ENCODE measurements around the gene PGAP3. TPM values are rescaled to one million over a fixed set of nuclear protein-coding genes. Genes with fewer than 3 reads are reported as not detected.

PGAP3 gene
- total RNA-seq, 1 donor from 2014 or later, result 3.9 TPM

DNA sequence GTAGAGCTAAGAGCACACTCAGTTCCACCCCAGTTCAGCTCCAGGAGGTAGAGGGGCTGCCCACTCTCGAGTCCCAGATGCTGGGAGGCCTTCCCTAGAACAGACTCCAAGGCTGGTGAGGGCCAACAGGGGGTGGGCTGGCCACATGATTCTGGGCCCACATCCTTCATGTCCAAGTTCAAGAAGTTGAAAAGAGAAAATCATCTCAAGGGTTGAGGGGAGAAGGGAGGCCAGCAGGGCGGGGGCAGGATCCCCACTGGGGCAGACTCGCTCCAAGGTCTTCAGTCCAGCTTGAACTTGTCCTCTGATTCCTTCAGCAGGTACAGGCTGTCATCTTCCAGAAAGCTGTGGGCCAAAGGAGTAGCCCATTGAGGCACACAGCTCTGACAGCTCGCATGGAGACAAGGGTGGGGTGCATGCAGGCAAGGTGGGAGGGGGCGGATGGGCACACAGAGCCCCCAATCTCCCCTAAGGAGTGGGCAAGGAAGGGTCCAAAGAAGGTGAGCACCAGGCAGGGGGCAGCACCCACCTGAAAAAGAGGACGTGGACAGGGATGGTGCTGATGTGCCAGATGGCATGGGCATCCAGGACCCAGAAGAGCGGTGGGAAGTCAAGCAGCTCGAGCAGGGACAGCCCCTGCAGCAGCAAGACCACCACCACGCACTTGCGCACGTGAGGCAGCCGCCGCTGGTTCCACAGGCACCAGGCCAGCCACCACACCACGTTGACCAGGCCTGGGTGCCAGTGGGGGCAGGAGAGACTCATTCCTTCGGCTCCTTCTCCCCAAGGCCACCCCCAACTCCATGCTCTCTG, 15.1 kb downstream of the PGAP3 start:
- no peak for DNase-seq (ENCODE audit: low read depth in 2 of 2)

DNA sequence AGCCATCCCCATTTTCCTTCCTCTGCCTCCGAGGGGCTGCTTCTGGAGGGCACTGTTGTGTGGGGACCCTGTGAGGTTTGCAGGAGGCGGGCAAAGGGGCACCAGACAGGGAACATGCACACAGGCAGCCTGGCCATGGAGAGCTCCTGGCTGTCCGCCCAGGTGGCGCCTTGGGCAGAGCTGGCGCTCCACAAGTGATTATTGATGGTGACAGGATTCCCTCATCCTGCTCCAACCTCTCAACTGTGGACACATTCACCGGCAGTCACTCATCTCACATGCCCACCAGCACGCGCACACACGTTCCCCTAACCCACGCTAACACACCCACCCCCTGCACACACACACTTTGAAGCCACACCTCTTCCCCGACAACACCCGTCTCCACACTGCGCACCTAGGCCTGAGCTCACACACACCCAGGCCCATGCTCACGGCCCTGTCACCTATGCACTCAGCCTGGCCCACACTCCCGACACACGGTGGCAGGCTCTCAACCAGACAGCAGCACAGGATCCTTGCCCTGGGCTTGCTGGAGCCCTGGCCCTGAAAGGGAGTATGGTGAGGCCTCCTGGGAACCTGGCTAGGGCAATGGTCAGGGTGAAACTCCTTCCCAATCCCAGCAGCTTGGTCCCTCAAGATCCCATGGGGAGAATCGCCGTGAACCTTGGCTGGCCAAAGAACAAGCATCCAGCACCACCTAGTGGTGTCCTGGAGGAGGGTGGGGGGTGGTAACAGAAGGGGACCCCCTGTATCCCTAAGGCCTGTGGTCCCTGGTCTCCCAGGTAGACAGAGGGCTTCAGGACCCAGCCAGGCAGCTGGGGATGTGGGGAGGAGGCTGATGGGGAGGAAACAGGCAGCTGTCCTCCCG, 16.0 kb downstream of the PGAP3 start:
- peak in 1 of 2 donors; percentile 59 for DNase-seq (ENCODE audit: low read depth in 2 of 2)

DNA sequence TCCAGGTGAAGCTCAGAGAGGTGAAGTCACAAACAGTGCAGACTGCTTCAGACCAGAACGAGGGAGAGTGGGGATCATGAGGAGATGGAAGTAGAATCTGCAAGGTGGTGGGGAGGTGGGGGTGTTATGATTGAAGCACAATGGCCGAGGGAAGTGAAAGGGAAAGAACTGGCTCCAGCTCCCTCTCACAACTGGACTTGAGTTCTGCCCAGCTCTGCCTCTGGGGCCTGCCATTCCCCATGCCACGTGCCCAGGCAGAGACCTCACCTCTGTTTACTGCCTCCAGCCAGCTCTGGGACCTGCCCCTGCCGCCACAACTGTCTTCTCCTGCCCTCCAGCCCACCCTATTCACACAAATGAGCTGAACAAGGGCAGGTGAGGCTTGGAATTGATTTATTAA, 17.1 kb downstream of the PGAP3 start:
- DNase-seq (ENCODE audit: low read depth in 2 of 2), result no peak

DNA sequence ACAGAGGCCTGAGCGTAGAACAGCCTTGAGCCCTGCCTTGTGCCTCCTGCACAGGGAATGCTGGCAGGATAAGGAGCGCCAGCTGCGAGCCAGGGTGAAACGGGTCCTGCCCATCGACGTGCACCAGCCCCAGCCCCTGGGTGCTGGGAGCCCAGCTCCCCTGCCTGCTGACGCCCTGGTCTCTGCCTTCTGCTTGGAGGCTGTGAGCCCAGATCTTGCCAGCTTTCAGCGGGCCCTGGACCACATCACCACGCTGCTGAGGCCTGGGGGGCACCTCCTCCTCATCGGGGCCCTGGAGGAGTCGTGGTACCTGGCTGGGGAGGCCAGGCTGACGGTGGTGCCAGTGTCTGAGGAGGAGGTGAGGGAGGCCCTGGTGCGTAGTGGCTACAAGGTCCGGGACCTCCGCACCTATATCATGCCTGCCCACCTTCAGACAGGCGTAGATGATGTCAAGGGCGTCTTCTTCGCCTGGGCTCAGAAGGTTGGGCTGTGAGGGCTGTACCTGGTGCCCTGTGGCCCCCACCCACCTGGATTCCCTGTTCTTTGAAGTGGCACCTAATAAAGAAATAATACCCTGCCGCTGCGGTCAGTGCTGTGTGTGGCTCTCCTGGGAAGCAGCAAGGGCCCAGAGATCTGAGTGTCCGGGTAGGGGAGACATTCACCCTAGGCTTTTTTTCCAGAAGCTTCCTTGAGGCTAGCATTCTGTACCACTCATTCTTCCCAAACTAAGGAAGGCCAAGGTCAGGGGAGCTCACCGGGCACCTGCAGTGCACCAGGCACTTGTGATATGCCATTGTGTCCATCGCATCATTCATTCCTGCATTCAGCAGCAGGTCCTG, 17.7 kb downstream of the PGAP3 start:
- DNase-seq (ENCODE audit: low read depth in 2 of 2), result no peak

DNA sequence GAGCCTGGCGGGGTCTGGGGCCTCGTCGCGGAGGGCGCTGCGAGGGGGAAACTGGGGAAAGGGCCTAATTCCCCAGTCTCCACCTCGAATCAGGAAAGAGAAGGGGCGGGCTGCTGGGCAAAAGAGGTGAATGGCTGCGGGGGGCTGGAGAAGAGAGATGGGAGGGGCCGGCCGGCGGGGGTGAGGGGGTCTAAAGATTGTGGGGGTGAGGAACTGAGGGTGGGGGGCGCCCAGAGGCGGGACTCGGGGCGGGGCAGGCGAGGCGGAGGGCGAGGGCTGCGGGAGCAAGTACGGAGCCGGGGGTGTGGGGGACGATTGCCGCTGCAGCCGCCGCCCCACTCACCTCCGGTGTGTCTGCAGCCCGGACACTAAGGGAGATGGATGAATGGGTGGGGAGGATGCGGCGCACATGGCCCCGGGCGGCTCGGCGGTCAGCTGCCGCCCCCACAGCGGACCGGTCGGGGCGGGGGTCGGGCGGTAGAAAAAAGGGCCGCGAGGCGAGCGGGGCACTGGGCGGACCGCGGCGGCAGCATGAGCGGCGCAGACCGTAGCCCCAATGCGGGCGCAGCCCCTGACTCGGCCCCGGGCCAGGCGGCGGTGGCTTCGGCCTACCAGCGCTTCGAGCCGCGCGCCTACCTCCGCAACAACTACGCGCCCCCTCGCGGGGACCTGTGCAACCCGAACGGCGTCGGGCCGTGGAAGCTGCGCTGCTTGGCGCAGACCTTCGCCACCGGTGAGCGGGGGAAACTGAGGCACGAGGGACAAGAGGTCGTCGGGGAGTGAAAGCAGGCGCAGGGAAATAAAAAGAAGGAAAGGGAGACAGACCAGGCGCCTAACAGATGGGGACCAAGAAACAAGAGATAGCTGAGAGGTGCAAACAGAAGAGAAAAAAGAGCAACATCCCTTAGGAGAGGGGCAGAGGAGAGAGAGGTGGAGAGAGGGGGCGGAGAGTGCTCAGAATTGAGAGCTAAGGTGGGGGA, 19.6 kb downstream of the PGAP3 start, which contains the start of gene PNMT:
Gene PNMT (plus strand): TSS at position 509 of the 980 bp plus-strand sequence. CDS start 23 bp downstream, at position 532.
- peak in 1 of 2 donors; percentile 73 for DNase-seq (ENCODE audit: low read depth in 2 of 2)

DNA sequence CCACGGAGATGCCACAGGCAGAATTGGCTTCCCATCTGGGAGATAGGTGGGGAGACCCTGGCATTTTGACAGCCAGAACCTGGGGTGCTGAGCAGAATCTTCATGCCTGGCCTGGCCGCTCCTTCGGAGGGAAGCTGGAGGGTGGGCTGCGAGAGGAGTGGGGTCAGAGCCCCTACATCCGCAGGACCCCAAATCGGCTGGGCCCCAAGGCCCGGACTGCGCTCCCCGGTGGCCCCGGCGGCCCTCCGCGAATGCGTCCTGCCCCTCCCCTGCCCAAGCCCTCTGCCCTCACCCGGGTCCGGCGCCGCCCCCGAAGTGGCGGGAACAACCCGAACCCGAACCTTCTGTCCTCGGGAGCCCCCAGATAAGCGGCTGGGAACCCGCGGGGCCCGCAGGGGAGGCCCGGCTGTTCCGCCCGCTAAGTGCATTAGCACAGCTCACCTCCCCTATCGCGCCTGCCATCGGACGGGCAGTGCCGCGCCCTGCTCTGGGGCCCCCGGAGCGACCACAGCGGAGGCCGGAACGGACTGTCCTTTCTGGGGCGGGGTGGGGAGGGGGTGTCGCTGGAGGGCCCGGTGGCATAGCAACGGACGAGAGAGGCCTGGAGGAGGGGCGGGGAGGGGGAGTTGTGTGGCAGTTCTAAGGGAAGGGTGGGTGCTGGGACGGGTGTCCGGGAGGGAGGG, 20.5 kb downstream of the PGAP3 start:
- DNase-seq (ENCODE audit: low read depth in 2 of 2), result no peak

DNA sequence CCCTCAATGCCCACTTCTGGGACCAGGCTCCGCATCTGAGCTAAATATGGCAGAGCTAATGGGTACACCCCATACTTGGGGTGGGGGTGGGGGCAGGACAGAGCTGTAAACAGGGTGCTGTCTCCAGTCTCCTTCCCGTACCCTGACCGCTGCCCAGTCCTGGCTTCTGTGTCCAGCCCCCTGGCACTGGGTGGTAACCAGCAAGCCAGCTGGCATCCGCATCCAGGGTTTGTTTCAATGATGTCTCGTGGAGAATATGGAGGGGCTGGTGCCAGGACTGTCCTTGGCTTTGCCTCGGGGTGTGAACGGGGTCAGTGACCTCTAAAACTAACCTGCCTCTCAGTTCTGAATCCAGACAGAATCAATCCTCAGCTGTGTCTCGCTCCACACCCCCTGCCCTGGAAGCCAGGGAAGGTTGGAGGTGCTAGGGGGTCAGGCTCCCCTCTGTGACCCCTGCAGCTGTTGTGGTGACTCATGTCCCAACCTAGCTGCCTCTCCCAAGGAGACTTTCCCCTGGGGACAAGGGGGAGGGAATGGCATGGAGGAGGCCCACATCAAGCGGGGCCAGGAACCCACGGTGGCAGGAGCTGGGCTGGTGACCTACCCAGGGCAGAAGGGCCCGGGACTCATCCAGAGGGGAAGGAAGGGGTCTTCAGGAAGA, 21.1 kb downstream of the PGAP3 start:
- no peak for DNase-seq (ENCODE audit: low read depth in 2 of 2)

DNA sequence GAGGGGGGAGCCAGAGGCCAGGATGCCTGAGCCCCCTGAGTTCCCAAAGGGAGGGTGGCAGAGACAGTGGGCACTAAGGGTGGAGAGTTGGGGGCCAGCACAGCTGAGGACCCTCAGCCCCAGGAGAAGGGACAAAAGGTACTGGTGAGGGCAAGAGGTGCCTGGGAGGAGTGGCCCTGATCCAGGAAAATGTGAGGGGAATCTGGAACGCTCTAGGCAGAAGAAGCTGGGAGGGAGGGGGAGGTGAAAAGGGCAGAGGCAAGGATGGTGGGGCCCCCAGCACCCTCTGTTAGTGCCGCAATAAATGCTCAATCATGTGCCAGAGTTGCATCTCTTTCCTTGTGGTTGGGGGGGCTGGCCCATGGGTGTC, 21.6 kb downstream of the PGAP3 start:
- DNase-seq (ENCODE audit: low read depth in 2 of 2), result no peak

DNA sequence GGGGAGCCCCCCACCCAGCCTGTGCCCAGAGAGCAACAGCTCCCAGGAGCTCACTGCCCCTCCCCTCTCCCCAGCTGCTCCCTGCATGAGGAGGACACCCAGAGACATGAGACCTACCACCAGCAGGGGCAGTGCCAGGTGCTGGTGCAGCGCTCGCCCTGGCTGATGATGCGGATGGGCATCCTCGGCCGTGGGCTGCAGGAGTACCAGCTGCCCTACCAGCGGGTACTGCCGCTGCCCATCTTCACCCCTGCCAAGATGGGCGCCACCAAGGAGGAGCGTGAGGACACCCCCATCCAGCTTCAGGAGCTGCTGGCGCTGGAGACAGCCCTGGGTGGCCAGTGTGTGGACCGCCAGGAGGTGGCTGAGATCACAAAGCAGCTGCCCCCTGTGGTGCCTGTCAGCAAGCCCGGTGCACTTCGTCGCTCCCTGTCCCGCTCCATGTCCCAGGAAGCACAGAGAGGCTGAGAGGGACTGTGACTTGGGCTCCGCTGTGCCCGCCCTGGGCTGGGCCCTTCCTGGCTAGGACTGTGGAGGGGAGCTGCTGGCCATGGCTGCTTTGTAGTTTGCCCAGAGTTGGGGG, 22.1 kb downstream of the PGAP3 start:
- DNase-seq (ENCODE audit: low read depth in 2 of 2), result no peak

DNA sequence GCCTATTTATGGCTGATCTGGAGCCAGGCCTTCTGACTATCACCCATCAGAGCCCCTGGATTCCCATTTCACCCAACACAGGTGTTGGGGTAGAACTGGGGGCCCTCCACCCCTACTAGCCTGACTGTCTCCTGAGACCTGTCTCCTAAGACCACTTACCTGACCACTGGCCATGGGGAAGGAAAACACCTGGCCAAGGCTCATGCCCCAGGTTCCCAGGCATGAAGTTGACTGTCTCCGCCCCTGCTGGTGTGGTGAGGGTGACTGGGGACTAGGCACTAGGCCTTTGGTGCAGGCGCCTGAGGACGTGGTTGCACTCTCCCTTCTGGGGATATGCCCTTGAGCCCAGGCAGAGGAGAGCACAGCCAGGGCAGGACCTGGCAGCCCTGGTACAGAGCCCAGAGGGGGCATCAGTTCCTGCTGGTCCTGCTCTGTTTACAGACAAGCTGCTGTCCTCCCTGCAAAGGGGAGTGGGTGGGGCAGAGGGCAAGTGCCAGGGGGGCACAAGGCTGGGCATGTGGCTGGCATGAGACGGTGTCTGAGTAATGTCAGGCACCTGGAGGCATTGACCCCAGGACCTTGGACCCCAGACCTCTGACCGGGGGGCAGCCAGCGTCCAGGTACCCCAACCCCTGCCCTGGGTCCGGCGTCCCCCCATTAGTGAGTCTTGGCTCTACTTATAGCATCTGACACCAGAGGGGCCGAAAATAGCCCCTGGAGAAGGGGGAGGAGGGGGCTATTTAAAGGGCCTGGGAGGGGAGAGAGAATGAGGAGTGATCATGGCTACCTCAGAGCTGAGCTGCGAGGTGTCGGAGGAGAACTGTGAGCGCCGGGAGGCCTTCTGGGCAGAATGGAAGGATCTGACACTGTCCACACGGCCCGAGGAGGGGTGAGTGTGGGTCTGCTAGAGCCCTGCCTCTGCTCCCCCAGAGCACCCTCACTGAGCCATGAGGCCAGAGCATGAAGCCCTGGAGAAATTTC, 23.0 kb downstream of the PGAP3 start, which contains the start of gene TCAP:
Gene TCAP (plus strand): TSS at position 769 of the 981 bp plus-strand sequence. CDS start 11 bp downstream, at position 780.
- no peak for DNase-seq (ENCODE audit: low read depth in 2 of 2)

DNA sequence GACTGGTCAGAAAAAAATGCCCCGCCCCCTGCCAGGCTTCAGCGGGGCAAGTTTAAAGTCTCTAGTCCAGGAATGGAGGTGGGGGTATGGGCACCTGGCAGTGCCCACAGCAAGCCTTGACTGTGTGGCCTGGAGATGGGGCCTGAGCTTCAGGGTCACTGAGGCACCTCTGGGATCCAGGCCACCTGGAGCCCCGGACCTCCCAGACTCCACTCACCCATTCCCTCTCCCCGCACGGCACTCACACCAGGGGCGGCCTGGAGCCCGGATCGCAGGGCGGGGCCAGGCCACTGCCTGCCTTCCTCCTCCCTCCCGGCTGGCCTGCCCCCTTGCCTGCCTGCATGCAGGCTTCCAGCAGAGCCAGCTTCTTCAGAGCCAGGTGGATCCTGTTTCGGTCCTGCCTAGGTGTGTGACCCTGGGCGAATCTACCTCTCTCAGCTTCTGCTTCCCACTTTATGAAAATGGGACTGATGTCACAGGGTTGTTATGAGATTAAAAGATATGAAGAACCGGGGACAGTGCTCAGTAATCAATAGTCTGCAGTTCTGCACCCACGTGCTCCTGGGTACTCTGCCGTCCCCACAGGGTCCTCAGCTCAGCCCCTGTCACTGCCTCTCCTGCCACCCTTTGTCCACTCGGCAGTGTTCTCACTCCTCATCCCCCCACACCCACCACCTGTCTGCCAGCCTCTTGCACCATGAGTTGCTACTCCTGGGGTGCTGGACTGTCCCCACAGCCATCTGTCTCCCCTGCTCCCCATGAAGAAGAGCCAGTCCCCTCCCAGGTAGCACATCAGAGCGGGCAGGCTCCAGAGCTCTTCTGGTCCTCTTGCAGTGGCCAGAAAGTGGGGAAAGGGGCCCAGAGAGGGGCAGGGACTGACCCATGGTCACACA, 23.9 kb downstream of the PGAP3 start:
- DNase-seq (ENCODE audit: low read depth in 2 of 2), result peak in 1 of 2 donors; percentile 36

DNA sequence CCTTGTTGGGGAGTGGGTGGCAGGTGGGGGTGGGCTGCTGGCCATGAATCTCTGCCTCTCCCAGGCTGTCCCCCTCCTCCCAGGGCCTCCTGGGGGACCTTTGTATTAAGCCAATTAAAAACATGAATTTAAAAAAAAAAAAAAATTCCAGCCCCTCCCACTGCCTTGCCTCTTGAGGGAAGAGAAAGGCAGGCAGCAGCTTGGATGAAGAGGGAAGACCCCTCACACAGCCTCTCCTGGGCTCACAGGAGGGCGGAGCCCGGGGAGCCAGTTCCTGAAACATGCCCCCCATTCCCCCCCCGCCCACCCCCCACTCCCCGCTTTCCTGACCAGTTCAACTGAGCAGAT, 24.5 kb downstream of the PGAP3 start:
- no peak for DNase-seq (ENCODE audit: low read depth in 2 of 2)

DNA sequence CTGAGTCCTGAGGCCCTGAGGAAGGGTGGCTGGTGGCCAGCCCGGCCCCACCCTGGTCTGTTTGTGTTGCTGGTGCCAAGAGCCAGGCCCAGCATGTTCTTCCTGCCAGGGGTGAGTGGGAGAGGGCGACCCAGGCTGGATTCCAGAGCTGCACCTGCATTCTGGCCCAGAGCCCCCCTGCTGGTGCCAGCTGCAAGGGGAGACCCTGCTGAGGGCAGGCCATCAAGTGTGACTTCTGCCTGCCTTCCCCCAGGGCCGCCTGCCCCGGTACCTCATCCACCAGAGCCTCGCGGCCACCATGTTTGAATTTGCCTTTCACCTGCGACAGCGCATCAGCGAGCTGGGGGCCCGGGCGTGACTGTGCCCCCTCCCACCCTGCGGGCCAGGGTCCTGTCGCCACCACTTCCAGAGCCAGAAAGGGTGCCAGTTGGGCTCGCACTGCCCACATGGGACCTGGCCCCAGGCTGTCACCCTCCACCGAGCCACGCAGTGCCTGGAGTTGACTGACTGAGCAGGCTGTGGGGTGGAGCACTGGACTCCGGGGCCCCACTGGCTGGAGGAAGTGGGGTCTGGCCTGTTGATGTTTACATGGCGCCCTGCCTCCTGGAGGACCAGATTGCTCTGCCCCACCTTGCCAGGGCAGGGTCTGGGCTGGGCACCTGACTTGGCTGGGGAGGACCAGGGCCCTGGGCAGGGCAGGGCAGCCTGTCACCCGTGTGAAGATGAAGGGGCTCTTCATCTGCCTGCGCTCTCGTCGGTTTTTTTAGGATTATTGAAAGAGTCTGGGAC, 25.1 kb downstream of the PGAP3 start:
- DNase-seq (ENCODE audit: low read depth in 2 of 2), result no peak

DNA sequence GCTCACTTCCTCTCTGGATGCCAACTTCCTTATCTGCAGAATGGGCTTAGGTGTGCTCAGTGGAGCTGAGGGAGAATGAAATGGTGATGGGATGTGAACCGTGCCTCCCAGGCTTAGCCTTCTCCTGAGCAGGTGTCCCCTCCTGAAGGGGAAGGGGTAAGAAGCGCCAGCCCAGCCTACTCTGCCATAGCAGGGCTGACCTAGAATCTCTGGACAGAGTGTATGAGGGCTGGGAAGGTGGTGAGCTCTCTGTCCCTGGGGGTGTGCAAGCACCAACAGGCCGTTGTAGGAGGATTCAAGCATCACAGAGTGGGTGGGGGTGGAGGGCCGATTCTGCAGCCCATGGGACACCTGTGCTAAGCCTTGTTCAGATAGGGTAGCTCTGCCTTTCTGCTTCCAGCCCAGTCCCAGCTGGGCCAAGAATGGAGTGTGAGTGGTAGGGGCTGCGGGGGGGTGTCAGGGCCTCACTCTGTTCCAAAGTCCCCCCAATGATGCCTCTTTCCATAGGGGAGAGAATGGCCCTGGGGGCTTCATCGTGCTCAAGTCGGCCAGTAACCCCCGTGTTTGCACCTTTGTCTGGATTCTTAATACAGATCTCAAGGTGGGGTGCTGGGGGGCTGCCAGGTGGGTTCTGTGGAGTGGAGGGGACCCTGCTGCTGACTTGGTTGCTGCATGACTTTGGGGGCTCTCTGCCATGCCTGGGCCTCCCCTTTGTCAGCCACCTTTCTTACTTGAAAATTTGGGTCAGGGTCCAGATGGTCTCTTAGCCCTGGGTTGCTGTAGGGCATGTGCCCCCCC, 25.9 kb downstream of the PGAP3 start:
- DNase-seq (ENCODE audit: low read depth in 2 of 2), result no peak
